GM18870 (cell line): ENCODE data around the gene CCDC144A.
"Not testable (repeated sequence)": the region's sequence is repeated elsewhere in the genome, so short reads cannot be mapped to it uniquely, and the experiment has no call there.

Experiments
- ATAC-seq: cut with Tn5 transposase; IDR thresholded peaks from one replicate; pipeline ENCODE4 v1.9.1; 2021; ENCODE audit warnings: moderate library complexity; ENCODE audit not compliant: unreplicated experiment

The CCDC144A gene, protein sequence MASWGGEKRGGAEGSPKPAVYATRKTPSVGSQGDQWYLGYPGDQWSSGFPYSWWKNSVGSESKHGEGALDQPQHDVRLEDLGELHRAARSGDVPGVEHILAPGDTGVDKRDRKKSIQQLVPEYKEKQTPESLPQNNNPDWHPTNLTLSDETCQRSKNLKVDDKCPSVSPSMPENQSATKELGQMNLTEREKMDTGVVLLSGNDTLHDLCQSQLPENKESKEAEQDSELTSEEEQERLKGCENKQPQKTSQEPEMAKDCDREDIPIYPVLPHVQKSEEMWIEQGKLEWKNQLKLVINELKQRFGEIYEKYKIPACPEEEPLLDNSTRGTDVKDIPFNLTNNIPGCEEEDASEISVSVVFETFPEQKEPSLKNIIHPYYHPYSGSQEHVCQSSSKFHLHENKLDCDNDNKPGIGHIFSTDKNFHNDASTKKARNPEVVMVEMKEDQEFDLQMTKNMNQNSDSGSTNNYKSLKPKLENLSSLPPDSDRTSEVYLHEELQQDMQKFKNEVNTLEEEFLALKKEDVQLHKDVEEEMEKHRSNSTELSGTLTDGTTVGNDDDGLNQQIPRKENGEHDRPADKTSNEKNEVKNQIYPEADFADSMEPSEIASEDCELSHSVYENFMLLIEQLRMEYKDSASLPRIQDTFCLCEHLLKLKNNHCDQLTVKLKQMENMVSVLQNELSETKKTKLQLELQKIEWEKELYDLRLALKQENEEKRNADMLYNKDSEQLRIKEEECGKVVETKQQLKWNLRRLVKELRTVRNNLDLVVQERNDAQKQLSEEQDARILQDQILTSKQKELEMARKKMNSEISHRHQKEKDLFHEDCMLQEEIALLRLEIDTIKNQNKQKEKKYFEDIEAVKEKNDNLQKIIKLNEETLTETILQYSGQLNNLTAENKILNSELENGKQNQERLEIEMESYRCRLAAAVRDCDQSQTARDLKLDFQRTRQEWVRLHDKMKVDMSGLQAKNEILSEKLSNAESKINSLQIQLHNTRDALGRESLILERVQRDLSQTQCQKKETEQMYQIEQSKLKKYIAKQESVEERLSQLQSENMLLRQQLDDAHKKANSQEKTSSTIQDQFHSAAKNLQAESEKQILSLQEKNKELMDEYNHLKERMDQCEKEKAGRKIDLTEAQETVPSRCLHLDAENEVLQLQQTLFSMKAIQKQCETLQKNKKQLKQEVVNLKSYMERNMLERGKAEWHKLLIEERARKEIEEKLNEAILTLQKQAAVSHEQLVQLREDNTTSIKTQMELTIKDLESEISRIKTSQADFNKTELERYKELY (N-terminal part only)

DNA sequence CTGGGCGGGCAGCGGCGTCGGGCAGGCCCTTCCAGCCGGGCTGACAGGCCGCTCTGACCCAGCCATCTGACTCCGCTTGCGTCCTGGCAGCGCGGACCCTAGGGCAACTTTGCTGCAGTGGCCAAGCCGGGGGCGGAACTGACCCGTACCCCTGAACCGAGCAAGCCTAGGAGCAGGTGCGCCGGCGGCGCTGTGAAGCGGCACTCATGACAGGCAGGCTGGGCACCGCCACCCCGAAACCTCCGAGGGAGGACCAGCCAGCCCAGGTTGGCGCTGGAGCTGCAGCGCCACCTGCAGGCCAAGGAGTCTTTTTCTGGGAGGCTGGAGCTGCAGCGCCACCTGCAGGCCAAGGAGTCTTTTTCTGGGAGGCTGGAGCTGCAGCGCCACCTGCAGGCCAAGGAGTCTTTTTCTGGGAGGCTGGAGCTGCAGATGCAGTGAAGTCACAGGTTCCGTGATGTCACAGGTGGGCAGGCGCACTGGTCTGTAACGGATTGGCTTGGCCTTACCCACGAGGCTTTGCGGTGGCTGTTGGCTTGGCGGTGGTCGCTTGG, at the start of gene CCDC144A:
Gene CCDC144A (plus strand): TSS at position 511 of the 551 bp plus-strand sequence. CDS start 160 bp downstream, outside the sequence.
- ATAC-seq: not testable (repeated sequence)

DNA sequence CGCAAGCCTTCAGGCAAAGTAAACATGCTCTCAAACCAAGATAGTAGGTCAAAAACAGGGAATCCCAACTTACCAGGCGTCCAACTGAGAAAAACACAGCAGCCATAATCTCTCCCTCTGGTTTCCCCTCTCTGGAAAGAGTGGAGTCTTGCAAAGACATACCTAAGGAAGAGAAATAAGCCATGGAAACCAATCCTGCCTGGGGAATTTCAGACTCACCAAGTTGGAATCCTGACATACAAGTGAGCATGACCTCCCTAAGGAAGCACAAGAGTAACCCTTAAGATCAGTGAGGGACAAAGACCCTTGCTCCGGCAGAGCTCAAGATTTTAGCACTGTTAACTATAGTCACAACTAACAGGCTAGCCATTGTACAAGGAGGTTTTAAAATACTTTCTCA, 40.5 kb upstream of the CCDC144A start:
- no peak for ATAC-seq

DNA sequence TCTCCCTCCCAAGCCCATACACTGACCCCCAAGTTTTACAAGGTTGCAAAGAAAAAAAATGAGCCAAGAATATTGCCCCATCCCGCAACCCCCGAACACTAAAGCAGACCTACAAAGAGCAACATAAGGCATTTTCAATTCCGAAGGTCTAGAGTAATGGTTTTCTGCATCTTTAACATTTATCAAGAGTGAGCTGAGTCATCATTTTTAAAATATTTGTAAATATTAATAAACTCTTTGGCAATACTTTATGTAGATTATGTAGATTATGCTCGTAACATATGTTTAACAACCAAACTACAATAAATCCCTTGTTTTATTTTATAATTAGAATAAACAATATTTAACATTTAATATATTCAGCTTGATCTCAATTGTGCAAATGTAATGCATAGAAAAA, 37.8 kb upstream of the CCDC144A start:
- no peak for ATAC-seq

DNA sequence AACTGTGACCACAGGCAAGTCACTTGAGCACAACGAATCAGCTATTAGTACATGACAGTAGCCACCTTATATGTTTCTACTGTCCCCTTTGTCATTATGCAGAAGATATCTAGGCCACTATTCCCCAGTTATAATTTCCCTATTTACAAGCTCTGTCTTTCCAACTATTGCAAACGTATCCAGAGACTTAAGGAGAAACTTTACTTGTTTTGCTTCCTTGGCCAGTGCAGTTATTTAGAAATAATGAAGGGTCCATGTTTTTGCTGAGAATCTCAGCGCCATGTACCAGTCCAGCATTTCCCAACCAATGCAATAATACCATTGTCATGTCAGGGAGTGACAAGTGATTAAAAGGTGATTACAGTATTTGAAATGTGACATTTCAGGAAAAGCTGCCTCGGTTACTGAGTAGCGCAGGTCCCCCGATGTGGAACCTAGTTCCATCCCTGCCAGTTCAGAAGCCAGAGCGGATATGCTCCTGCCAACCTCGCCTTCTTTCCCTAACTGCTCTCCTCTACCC, 37.1 kb upstream of the CCDC144A start:
- ATAC-seq: no peak

DNA sequence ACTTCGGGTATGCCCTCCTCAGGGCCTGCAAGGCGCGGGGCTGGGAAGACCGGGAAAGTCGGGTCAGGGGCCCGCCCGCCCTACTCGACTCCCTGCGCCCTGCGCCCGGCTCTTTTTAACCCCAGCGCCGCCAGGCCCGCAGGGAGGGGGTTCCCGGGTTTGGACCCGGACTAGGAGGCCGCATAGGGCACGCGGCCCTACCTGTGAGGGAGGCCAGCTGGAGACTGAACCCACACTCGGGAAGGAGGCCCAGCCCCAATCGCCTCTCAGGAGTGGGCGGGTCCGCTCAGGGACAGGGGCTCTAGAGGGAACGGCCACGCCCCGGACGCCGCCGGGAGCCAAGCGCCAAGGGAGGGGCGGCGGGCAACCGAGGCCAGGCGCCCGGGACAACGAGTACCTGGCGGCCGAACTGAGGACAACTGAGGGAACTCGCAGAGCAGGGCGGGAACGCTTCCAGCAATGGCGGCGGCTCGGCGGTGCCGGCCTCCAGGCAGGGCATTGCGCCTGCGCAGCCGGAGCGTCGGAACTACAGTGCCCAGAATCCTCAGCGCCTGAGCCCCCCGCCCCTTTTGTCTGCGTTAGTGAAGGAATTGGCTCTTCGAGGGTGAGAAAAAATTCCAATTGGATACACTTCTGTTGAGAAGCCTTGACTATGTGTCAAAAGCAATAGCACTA, 36.5 kb upstream of the CCDC144A start, which contains the start of gene ZNF624:
Gene ZNF624 (minus strand): TSS at position 484 of the 675 bp plus-strand sequence.
- peak; percentile 79 for ATAC-seq

DNA sequence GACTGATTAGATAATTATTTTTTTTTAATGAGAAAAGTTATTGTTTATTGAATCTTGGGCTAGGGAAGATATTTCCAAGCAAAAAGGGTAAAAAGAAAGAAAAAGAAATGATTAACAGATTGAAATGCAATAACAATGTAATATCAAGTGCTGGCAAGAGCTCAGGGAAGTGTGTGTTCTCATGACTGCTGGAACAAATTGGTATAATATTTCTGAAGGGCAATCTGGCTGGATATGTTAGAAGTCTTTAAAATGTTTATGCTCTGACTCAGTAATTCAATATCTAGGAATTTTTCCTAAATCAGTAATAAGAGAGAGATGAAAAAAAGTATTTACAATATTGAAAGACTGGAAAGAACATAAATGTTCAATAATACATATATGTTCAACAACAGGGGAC, 28.8 kb upstream of the CCDC144A start:
- no peak for ATAC-seq

DNA sequence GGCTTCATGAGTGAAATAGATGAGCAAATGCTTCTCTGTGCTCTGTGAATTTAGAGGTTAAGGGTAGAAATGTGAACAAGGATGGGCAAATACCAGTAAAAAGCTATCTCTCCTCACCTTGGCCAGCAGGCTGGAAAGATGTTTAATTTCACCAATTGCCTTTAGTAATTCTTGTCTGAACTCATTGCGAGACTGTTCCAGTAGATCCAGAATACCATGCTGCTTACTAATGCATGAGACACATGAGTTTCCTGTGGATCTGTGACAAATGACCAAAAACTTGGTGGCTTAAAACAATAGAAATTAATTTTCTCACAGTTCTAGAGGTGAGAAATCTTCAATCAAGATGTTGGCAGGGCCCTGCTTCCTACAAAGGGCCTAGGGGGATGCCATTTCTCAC, 27.1 kb upstream of the CCDC144A start:
- no peak for ATAC-seq

DNA sequence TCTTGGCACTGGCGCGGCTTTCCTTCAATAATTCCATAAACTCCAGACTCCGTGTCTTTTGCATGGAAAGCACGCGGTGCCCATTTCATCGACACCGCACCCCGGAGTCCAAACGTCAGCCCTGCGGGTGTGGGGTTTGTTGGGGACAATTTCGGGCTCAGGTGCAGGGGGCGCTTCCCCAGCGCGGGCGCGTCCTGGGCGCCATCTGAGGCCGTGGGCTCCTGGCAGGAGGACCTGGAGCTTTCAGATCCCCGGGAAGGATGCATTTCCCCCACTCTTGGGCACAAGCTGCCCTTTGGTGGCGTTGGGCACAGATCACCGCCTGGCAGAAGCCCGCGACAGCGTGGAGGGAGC, 23.5 kb upstream of the CCDC144A start:
- ATAC-seq: not testable (repeated sequence)

DNA sequence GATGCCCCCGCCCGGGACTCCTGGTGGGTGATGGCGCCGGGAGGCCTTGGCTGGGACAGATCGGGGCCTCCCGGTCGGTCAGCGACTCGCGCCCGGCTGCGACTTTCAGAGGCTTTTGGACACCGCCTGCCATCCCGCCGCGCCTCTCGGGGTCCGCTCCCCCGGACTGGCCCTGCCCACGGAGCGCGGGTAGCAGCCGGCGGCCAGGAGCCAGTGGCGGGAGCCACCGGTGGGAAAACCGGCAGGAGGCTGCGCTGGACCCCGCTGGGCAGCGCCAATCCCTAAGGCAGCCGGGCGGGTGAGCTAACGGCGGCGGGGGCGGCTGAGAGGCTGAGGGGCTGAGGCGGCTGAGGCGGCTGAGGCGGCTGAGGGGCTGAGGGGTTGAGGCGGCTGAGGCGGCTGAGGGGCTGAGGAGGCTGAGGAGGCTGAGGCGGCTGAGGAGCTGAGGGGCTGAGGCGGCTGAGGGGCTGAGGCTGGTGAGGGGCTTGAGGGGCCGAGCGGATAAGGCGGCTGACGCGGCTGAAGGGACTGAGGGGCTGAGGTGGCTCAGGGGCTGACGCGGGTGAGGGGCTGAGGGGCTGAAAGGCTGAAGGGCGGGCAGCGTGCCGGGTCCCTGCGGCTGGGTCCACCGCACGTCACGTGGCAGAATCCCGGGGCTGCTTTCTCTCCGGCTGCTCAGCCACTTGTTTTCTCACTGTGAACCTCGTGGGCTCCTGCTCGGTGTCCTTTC, 23.0 kb upstream of the CCDC144A start:
- ATAC-seq: not testable (repeated sequence)

DNA sequence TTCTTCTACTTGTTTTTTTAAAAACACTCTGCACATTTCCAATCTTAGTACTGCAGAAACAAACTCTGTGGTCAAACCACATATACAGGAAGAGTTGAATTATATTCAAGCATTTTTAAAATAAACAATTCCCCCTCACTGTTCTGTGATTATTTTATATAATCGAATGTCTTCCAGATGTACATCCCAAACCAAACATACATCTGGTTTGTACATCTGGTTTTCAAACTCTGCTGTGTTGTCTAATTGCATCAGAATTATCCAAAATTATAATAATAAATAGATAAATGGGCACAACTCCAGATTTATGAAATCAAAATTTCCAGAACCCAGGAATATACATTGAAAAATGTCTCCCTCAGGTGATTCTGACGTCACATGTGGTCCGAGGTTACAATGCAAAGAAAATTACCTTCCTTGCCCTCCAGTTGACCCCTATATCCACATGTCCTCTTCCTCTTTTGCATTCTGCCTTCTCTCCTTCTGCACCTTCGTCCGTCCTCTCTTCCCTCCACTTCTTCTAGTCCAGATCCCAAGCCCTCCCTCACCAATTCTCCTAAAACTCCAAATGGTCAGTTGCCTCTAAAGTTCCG, 13.3 kb upstream of the CCDC144A start:
- no peak for ATAC-seq

DNA sequence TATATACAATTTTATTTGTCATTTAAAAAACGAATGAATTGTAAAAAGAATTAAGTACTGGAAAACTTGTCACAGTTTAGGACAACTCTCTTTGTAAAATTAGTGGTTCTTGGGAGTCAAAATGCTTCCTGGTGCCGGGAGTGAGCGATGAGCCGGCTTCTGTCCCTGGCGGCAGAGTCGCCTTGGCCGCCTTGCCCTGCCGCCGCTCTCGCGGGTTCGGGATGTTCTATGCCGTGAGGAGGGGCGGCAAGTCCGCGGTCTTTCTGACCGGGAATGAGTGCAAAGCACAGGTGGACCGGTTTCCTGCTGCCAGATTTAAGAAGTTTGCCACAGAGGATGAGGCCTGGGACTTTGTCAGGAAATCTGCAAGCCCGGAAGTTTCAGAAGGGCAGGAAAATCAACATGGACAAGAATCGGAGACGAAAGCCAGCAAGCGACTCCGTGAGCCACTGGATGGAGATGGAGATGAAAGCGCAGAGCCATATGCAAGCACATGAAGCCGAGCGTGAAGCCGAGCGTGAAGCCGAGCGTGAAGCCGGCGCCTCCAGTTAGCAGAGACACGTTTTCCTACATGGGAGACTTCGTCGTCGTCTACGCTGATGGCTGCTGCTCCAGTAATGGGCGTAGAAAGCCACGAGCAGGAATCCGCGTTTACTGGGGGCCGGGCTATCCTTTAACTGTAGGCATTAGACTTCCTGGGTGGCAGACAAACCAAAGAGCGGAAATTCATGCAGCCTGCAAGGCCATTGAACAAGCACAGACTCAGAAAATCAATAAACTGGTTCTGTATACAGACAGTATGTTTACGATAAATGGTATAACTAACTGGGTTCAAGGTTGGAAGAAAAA, 6.5 kb upstream of the CCDC144A start:
- ATAC-seq: not testable (repeated sequence)

DNA sequence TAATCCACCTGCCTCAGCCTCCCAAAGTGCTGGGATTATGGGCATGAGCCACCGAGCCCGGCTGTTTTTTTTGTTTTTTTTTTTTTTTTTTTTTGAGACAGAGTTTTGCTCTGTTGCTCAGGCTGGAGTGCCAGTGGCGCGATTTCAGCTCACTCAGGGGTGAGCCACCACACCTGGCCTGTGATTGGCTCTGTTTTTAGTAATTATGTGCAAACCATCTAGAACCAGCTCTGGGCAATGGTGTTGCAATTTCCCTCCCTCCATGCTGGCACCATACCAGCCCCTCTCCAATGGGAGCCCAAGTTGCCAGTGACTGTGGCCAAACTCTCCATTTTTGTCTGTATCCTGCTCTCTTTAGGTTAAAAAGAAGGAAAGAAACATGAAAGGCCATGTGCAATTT, 4.0 kb upstream of the CCDC144A start:
- ATAC-seq: not testable (repeated sequence)

DNA sequence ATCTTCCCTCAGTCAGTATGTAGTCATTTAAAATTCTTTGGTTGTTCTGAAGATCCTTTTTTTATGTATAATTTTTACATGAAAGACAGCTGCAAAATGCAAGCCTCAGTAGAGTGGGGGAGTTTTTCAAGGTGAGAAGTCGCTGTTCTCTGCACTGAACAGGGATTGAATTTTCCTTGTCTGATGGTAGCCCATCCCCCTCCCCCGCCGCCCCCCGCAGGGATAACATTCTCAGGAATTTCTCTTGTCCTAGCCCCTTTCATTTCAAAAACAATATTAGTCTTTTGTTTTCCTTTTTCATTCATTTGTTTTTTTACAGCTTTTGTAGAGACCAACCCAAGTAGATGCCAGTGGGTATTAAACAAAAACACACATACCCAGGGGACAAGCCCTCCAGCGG, 2.9 kb upstream of the CCDC144A start:
- ATAC-seq: not testable (repeated sequence)

DNA sequence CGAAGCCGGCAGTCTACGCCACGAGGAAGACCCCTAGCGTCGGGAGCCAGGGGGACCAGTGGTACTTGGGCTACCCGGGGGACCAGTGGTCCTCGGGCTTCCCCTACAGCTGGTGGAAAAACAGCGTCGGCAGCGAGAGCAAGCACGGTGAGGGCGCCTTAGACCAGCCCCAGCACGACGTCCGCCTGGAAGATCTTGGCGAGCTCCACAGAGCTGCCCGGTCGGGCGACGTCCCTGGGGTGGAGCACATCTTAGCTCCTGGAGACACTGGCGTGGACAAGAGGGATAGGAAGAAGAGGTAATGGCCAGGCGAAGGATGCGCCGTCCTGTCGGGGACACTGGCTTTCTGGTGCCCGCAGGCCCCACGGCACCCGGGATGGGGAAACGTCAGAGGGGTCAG, 406 bp downstream of the CCDC144A start:
- ATAC-seq: not testable (repeated sequence)

DNA sequence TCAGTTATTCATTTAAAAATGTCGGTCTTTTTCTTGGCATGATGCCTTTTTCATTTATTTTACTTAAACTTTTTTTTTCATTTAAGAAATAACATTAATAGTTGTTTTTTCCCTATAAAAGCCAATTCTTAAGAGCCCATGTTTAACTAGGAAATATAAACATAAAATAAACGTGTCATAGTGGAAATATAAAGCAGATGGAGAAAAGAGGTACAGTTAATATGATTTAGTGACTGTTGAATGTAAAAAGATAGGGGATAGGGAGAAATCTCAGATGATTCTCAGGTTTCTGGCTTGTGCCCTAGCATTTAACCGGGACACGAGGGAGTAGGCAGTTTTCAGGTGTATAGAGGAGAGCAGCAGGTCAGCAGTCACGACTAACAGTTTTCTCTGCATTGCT, 7.6 kb downstream of the CCDC144A start:
- ATAC-seq: not testable (repeated sequence)

DNA sequence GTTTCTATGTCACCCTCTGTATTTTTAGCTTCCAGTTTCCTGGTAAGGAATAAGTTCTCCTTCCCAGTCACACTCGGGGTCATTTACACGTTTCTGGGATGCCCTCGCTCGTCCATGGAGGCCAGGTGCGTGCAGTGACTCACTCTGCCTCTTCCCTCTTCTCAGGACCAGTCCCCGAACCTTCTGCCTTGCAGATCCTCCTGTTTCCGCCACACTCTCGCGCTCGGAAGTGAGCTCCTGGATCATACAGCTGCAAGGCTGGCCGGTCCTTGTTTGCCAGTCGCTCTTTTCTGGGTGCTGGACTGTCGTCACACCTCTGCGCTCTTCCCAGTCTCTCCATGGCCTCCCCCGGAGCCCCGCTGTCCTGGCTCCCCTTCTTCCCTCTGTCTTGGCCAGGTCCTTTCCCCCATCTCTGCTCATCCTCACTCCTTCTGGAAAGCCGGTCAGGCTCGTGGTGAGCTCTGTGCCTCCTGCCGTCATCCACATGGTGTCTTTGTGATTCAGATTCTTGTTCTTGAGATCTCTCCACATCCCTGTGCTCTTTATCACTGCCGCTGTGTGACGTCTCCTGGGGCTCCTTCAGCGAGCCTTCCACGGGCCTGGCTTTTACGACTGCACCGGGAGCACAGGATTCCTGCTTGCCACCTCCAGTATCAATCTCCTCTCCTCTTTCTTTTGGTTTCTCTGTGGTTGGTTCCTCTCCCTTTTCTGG, 55.6 kb downstream of the CCDC144A start:
- ATAC-seq: not testable (repeated sequence)

DNA sequence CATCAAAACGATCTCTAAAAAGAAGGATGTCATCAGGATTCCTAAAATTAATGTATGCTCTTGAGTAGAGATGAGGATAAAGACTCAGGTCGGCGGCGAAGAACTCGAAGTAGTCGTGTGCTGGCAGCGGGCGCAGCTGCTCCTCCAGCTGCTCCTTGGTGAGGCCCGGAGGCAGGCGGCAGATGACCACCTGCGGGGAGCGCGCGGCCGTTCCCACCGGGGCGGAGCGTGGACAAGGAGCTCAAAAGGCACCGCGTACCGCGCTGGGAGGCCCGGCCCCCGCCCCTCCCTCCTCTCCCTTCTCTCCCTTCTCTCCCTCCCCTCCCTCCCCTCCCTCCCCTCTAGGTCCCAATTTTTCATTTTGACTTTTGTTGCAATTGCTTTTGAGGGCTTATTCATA, 56.5 kb downstream of the CCDC144A start:
- ATAC-seq: not testable (repeated sequence)
